Esophagus muscularis mucosa (tissue), 4 donors: Measurements from ENCODE around the gene GALNS. TPM values are rescaled to one million over a fixed set of nuclear protein-coding genes. Genes with fewer than 3 reads are reported as not detected.

Experiments used
- DNase-seq: peaks from one replicate; pipeline ENCODE4 v3.0.0-alpha.2; 2017; ENCODE audit errors: extremely low spot score
- H3K27ac ChIP-seq, 4 donors: fragments of 200-600 bp; sonication (generic); replicated peaks in 1 of 4; 1 replicate in 3 of 4; 2 replicates in 1 of 4; pipeline ENCODE4 v1.5.1; 2016 to 2019; ENCODE audit warnings: mild to moderate bottlenecking in 1 of 4
- H3K27me3 ChIP-seq, 4 donors: fragments of 200-600 bp; sonication (generic); one replicate each; pipeline versions ENCODE4 v1.5.1 to v1.6.0; 2016 to 2019
- H3K36me3 ChIP-seq, 4 donors: fragments of 200-600 bp; sonication (generic); one replicate each; pipeline ENCODE4 v1.5.1; 2016 to 2019
- H3K4me1 ChIP-seq, 4 donors: fragments of 200-600 bp; sonication (generic); one replicate each; pipeline ENCODE4 v1.5.1; 2016 to 2019
- H3K4me3 ChIP-seq, 4 donors: fragments of 200-600 bp; sonication (generic); 1 replicate in 2 of 4; 2 replicates in 2 of 4; pipeline ENCODE4 v1.5.1; 2016 to 2019; ENCODE audit warnings: mild to moderate bottlenecking in 4 of 4, moderate library complexity in 1 of 4
- H3K9me3 ChIP-seq, 4 donors: fragments of 200-600 bp; sonication (generic); 1 replicate in 3 of 4; 2 replicates in 1 of 4; pipeline ENCODE4 v1.5.1; 2016 to 2019
- EP300 ChIP-seq: sonication (generic); formaldehyde crosslinking; IDR thresholded peaks from one replicate; pipeline ENCODE4 v1.6.1; 2017; ENCODE audit warnings: antibody characterized with exemption
- POLR2A ChIP-seq: fragments of 450-650 bp; IDR thresholded peaks from one replicate; pipeline ENCODE4 v1.6.1; 2017; ENCODE audit warnings: antibody characterized with exemption, moderate library complexity, mild to moderate bottlenecking, low read depth
- POLR2AphosphoS5 ChIP-seq, 2 donors: sonication (generic); formaldehyde crosslinking; IDR thresholded peaks; one replicate each; pipeline ENCODE4 v1.6.1; 2017; ENCODE audit warnings: antibody characterized with exemption in 2 of 2
- WGBS: methylation state at CpG from one replicate; pipeline ENCODE4 v1.1.5; 2018; 5-methylcytosine and 5-hydroxymethylcytosine counted together
- intact Hi-C: fragments of 100-400 bp; cut with DNase I; formaldehyde crosslinking; loops from one replicate; pipeline ENCODE4 v1.15.1; 2023
- total RNA-seq, 4 donors: library from RNA; depleted of rRNA; stranded (reverse); fragments of >200 nt; gene quantifications; one replicate each; pipeline versions ENCODE4 v1.1.0 to v1.2.1, GENCODE V29; 2016
- TF ChIP-seq, protein P1 (sequence below), 3 experiments: fragments of 200-600 bp in 2 of 3; fragments of 450-650 bp in 1 of 3; sonication (generic) in 2 of 3; IDR thresholded peaks; one replicate each; pipeline ENCODE4 v1.5.1; 2017 to 2019; ENCODE audit warnings: antibody characterized with exemption in 3 of 3, mild to moderate bottlenecking in 2 of 3, moderate library complexity in 1 of 3

Gene GALNS
- total RNA-seq, 4 donors from 2014 or later: 9.5 to 19.1 (median 11.0) TPM

DNA sequence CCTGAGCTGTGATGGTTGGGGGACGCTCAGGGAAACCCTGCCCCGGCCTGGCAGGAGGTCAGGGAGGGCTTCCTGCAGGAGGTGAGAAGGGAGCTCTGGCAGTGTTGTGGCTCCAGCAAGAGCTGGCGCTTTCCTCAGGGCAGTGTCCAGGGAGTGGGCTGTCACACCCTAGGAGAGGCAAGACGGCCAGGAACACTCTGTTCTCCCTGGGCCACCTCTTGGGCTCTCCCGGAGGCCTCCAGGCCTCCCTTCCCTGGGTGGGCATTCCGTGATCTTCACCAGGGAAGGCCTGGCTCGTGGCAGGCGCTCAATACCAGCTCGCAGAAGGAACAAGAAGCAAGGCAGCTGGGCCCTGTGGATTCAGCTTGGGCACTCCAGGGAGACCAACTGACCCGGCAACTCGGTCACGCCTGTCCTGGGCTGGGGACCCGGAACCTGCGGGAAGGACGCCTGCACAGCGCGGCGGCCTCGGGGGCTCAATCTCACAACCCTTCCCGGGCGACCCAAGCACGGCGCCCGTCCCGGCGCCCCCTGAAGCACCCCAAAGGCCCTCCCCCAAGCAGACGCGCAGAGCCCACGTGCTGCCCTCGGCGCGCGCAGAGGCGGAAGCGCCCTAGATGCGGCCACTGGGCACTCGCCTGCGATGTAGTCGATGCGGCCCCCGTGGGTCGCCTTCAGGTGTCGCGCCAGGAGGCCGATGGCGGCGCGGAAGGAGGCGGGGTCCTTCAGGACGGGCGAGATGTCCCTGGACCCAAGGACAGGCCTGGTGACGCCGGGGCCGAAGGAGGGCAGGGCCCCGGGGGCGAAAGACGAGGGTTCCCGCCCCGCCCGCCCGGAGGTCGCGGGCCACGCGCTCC lies 45.6 kb downstream of the GALNS start:
- no peaks in the 10 kb centered on the region for H3K9me3 ChIP-seq
- no peak for DNase-seq
- H3K27ac ChIP-seq: peak overlapping the region; percentile 86 to 97 (median 92)
- H3K27me3 ChIP-seq: no peaks in the 10 kb centered on the region
- TF ChIP-seq EP300 (no peak), POLR2AphosphoS5 (IDR thresholded peaks at IDR 0.05) (peak; percentile 52 to 97), POLR2A (peak; percentile 73)
- TF ChIP-seq, protein P1, sequence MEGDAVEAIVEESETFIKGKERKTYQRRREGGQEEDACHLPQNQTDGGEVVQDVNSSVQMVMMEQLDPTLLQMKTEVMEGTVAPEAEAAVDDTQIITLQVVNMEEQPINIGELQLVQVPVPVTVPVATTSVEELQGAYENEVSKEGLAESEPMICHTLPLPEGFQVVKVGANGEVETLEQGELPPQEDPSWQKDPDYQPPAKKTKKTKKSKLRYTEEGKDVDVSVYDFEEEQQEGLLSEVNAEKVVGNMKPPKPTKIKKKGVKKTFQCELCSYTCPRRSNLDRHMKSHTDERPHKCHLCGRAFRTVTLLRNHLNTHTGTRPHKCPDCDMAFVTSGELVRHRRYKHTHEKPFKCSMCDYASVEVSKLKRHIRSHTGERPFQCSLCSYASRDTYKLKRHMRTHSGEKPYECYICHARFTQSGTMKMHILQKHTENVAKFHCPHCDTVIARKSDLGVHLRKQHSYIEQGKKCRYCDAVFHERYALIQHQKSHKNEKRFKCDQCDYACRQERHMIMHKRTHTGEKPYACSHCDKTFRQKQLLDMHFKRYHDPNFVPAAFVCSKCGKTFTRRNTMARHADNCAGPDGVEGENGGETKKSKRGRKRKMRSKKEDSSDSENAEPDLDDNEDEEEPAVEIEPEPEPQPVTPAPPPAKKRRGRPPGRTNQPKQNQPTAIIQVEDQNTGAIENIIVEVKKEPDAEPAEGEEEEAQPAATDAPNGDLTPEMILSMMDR (IDR thresholded peaks at IDR 0.05): no peak
- intact Hi-C loops: loop anchor here (10.0 kb wide), 1 partner anchor 364 kb away; the partner anchor contains the start of gene CDH15
- peak overlapping the region; percentile 77 to 90 (median 81) for H3K4me3 ChIP-seq
- peaks cover 0 to 28% (median 24%) of the 10 kb centered on the region in 4 donors for H3K36me3 ChIP-seq
- WGBS: no CpG with 5 or more reads among the region's 65 CpGs
- H3K4me1 ChIP-seq: peaks cover 26 to 45% (median 40%) of the 10 kb centered on the region in 4 donors

DNA sequence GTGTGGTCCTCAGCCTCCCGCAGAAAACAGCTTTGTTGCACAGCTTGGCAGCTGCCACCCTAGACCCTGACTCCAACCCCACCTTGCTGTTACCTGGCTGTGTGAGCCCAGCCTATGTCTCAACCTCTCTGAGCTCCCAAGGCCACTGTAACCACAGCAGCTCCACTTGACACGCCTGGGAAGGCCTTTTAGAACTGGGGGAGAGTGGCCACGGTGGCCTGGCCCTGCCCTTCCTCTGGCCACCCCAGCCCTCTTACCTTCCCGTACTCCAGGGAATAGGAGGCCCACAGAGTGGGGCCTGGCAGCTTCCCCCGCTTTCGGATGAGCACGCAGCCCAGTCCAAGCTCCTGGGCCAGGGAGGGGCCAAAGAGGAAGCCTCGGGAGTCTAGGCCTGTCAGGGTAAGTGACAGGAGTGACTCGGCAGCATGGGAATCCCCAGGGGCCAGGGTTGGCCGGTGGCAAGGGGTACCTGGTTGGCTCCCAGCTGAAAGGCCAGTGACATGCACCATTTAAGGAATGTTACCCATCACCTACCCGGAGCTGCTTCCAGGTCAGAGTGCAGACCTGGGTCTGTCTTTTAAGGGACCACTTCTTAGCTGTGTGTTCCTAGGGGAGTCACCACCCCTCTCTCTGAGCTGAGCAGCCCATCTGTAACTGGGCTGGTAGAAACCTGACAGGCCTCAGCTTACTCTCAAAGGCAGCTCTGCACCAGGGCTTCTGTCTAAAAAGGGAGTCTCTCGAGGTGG lies 46.4 kb downstream of the GALNS start:
- no peaks in the 10 kb centered on the region for H3K9me3 ChIP-seq
- WGBS: 16% methylated on average over 5 of the region's 12 CpGs
- peak overlapping the region; percentile 86 to 97 (median 92) for H3K27ac ChIP-seq
- DNase-seq: no peak
- TF ChIP-seq POLR2AphosphoS5 (IDR thresholded peaks at IDR 0.05) (no peak), POLR2A (no peak), EP300 (no peak)
- TF ChIP-seq, protein P1 (IDR thresholded peaks at IDR 0.05): no peak
- H3K4me1 ChIP-seq: peaks cover 26 to 45% (median 40%) of the 10 kb centered on the region in 4 donors
- intact Hi-C loops: loop anchor here (10.0 kb wide), 1 partner anchor 364 kb away; the partner anchor contains the start of gene CDH15
- H3K4me3 ChIP-seq: peak overlapping the region; percentile 77 to 90 (median 81)
- H3K27me3 ChIP-seq: no peaks in the 10 kb centered on the region
- H3K36me3 ChIP-seq: peaks cover 0 to 28% (median 24%) of the 10 kb centered on the region in 4 donors

DNA sequence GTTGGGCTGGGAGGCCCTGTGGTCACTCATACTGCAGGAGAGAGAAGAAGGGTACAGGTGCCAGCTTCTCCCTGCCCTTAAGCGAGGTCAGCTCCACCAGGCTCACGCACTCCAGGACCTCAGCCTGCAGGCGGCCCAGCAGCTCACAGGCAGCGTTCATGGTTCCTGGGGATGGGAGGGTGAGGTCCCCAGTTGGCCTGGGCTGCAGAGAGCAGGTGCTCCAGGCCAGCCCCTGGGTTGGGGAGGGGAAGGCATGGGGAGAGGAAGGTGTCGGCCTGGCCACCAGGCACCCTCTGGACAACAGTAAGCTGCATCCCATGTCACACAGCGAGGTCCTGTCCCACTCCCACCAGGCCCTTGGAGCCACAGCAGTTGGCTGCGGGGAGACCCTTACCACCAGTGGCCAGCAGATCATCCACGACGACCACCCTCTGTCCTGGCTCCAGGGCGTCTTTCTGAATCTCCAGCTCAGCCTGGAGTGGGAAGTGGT lies 47.0 kb downstream of the GALNS start:
- no peaks in the 10 kb centered on the region for H3K9me3 ChIP-seq
- peak overlapping the region in 2 of 4 donors; percentile 77 to 81 for H3K4me3 ChIP-seq
- intact Hi-C loops: loop anchor here (10.0 kb wide), 1 partner anchor 365 kb away; the partner anchor contains the start of gene CDH15
- no peak for DNase-seq
- TF ChIP-seq POLR2AphosphoS5 (IDR thresholded peaks at IDR 0.05) (no peak), EP300 (no peak), POLR2A (no peak)
- H3K36me3 ChIP-seq: peaks cover 0 to 28% (median 24%) of the 10 kb centered on the region in 4 donors
- H3K27me3 ChIP-seq: peaks cover 0 to 3% (median 0%) of the 10 kb centered on the region in 4 donors
- H3K4me1 ChIP-seq: peaks cover 26 to 51% (median 42%) of the 10 kb centered on the region in 4 donors
- 100% methylated on average over 4 of the region's 10 CpGs for WGBS
- H3K27ac ChIP-seq: peak overlapping the region in 2 of 4 donors; percentile 86 to 97

DNA sequence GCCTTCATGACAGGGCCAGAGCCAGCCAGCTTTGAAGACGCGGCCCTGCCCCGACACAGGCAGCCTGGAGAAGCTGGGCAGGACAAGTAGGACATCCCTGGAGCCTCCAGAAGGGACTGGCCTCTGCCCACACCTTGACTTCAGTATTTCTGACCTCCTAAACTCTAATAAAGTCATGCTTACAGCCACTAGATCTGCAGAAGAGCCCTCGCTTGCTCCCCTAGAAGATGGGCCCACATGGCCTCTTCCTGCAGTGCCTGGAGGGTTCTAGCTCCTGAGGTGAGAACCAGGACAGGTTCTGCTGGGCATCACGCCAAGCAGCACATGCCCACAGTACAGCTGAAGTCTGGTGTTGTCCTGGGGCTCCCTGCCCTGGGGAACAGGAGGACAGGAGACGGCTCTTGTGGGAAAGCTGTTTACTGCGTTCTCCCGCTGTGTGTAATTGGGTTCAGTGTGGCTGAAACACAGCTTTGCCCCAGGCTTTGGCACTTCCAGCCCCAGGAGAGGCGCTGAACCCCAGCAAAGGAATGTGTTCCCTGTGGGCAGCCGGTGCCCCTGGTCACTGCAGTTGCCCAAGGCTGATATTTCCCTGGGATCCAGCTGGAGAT lies 47.6 kb downstream of the GALNS start:
- Histone ChIP-seq H3K27me3 (peaks cover 0 to 8% (median 0%) of the 10 kb centered on the region in 4 donors), H3K4me1 (peaks cover 31 to 56% (median 47%) of the 10 kb centered on the region in 4 donors), H3K9me3 (no peaks in the 10 kb centered on the region), H3K4me3 (no peak overlapping the region), H3K27ac (no peak overlapping the region), H3K36me3 (peaks cover 0 to 28% (median 24%) of the 10 kb centered on the region in 4 donors)
- DNase-seq: no peak
- intact Hi-C loops: no loop called here
- TF ChIP-seq POLR2A (no peak), EP300 (no peak), POLR2AphosphoS5 (IDR thresholded peaks at IDR 0.05) (no peak)
- TF ChIP-seq, protein P1 (IDR thresholded peaks at IDR 0.05): no peak
- 81% methylated on average over 3 of the region's 10 CpGs for WGBS
